Osteoblast (primary cell): ENCODE measurements around the gene C20orf204. TPM values are rescaled to one million over a fixed set of nuclear protein-coding genes. Genes with fewer than 3 reads are reported as not detected.

Experiments used
- DNase-seq: peaks from one replicate; pipeline ENCODE4 v3.0.0; 2011; ENCODE audit warnings: low spot score, mixed read lengths; ENCODE audit not compliant: insufficient read length; ENCODE audit errors: missing footprints
- H2AFZ ChIP-seq: 2 replicates; pipeline ENCODE4 v1.6.0; 2011; ENCODE audit warnings: mild to moderate bottlenecking, low read length
- H3K27ac ChIP-seq: 2 replicates; pipeline ENCODE4 v1.5.1; 2011; ENCODE audit warnings: mild to moderate bottlenecking, low read depth, low read length, moderate library complexity
- H3K27me3 ChIP-seq: 2 replicates; pipeline ENCODE4 v1.6.0; 2012; ENCODE audit warnings: mild to moderate bottlenecking, control low read depth, inconsistent platforms, low read length, moderate library complexity; ENCODE audit not compliant: insufficient read depth
- H3K36me3 ChIP-seq: 2 replicates; pipeline ENCODE4 v1.5.1; 2011; ENCODE audit warnings: mild to moderate bottlenecking, low read length, control low read depth, moderate library complexity; ENCODE audit not compliant: insufficient read depth
- H3K4me1 ChIP-seq: 2 replicates; pipeline ENCODE4 v1.5.1; 2011; ENCODE audit warnings: mild to moderate bottlenecking, low read length, control low read depth, moderate library complexity; ENCODE audit not compliant: insufficient read depth
- H3K4me2 ChIP-seq: 2 replicates; pipeline ENCODE4 v1.6.0; 2011; ENCODE audit warnings: mild to moderate bottlenecking, low read length; ENCODE audit not compliant: insufficient read depth
- H3K4me3 ChIP-seq: fragments of 200-600 bp; sonication (generic); 3 replicates; pipeline ENCODE4 v1.5.1; 2012; ENCODE audit warnings: mild to moderate bottlenecking, low read length, inconsistent platforms; ENCODE audit not compliant: insufficient read depth
- H3K79me2 ChIP-seq: 2 replicates; pipeline ENCODE4 v1.6.0; 2012; ENCODE audit warnings: mild to moderate bottlenecking, low read length, control low read depth, inconsistent platforms; ENCODE audit not compliant: insufficient read depth
- H3K9me3 ChIP-seq: 2 replicates; pipeline ENCODE4 v1.5.1; 2011; ENCODE audit warnings: low read depth, low read length, control low read depth
- H4K20me1 ChIP-seq: 2 replicates; pipeline ENCODE4 v1.6.0; 2012; ENCODE audit warnings: mild to moderate bottlenecking, low read length, control low read depth; ENCODE audit not compliant: insufficient read depth
- total RNA-seq: library from RNA; depleted of rRNA; stranded (reverse); fragments of >200 nt; gene quantifications from 2 replicates; pipeline ENCODE4 v1.2.3, GENCODE V29; 2012
- TF ChIP-seq, protein P1 (sequence below): IDR thresholded peaks from 2 replicates; pipeline ENCODE4 v1.5.1; 2011; ENCODE audit warnings: mild to moderate bottlenecking, low read depth, low read length, moderate library complexity; ENCODE audit errors: extremely low read depth

Gene C20orf204
- total RNA-seq, 1 donor, result 1.1 TPM

DNA sequence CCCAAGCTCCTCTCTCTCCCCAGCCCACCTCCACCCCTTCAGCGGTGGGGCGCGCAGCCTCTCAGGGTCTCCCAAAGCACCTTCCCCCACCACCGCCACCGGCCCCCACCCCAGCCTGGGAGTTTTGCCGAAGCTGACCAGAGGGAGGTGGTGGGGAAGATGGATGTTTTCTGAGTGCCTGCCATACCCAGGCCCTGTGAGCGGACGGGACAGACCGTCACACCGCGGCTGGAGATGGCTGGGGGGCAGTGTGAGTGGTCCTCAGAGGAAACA lies 5.7 kb downstream of the C20orf204 start:
- TF ChIP-seq, protein P1, sequence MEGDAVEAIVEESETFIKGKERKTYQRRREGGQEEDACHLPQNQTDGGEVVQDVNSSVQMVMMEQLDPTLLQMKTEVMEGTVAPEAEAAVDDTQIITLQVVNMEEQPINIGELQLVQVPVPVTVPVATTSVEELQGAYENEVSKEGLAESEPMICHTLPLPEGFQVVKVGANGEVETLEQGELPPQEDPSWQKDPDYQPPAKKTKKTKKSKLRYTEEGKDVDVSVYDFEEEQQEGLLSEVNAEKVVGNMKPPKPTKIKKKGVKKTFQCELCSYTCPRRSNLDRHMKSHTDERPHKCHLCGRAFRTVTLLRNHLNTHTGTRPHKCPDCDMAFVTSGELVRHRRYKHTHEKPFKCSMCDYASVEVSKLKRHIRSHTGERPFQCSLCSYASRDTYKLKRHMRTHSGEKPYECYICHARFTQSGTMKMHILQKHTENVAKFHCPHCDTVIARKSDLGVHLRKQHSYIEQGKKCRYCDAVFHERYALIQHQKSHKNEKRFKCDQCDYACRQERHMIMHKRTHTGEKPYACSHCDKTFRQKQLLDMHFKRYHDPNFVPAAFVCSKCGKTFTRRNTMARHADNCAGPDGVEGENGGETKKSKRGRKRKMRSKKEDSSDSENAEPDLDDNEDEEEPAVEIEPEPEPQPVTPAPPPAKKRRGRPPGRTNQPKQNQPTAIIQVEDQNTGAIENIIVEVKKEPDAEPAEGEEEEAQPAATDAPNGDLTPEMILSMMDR, result no peak
- no peak for DNase-seq
- no peak overlapping the region for H3K27ac ChIP-seq
- no peaks in the 10 kb centered on the region for H3K9me3 ChIP-seq
- H3K79me2 ChIP-seq, result no peaks in the 10 kb centered on the region
- peaks cover 53% of the 10 kb centered on the region for H3K27me3 ChIP-seq
- H3K4me2 ChIP-seq, result no peak overlapping the region
- H3K4me3 ChIP-seq, result no peak overlapping the region
- H3K4me1 ChIP-seq, result no peaks in the 10 kb centered on the region
- peaks cover 1% of the 10 kb centered on the region for H4K20me1 ChIP-seq
- no peak overlapping the region for H2AFZ ChIP-seq
- H3K36me3 ChIP-seq, result no peaks in the 10 kb centered on the region

DNA sequence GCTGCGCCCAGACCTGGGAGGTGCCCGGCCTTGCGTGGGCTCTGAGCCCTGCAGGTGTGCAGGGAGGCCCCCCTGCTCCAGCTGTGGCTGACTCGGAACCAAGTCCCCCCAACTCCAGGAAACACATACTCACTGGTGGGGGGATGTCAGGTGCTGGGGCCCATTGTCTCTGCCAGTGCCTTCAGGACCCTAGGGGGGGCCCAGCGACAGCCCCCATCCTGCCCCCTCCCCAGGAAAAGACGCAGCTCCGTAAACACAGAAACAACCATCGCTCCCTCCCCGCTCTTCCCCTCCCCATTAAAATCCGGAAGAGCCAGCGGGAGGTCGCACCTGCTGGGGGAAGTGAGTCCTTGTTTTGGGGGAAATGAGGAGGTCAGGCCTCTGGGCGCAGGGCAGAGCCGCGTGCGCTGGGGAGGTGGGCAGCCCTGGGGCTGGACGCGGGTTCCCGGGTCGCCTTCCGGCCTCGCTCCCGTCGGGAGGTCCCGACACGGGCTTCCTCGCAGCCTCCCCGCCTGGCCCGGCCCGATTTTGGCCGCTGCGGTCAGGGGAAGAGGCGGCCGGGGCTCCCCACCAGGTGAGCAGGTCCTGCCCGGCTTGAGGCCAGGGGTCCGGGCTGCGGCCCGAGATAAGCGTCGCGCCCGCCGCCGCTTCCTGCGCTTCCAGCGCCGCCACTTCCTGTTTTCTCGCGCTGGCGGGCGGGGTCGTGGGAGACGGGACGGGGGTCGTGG lies 6.2 kb downstream of the C20orf204 start:
- H3K4me3 ChIP-seq, result peak overlapping the region; percentile 53
- peak; percentile 84 for DNase-seq
- no peak overlapping the region for H2AFZ ChIP-seq
- TF ChIP-seq, protein P1, result no peak
- H4K20me1 ChIP-seq, result no peaks in the 10 kb centered on the region
- H3K9me3 ChIP-seq, result no peaks in the 10 kb centered on the region
- no peaks in the 10 kb centered on the region for H3K36me3 ChIP-seq
- no peaks in the 10 kb centered on the region for H3K4me1 ChIP-seq
- no peak overlapping the region for H3K27ac ChIP-seq
- H3K4me2 ChIP-seq, result peak overlapping the region; percentile 57
- H3K79me2 ChIP-seq, result no peaks in the 10 kb centered on the region
- H3K27me3 ChIP-seq, result peaks cover 51% of the 10 kb centered on the region

DNA sequence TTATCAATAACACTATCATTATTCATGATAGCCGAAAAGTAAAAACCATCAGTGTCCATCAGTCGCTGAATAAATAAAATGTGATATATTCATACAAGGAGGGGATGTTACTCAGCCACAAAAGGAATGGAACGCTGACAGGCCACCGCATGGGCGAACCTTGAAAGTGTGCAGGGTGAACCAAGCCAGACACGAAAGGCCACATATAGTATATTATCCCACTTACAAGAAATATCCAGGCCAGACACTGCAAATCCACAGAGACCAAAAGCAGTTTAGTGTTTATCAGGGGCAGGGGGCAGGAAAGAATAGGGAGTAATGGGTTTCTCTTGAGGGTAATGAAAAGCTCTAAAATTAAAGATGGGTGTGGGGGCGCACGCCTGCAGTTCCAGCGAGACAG lies 7.8 kb downstream of the C20orf204 start:
- H3K4me2 ChIP-seq, result no peak overlapping the region
- H3K27ac ChIP-seq, result no peak overlapping the region
- no peak overlapping the region for H3K4me3 ChIP-seq
- no peaks in the 10 kb centered on the region for H4K20me1 ChIP-seq
- H3K36me3 ChIP-seq, result no peaks in the 10 kb centered on the region
- no peaks in the 10 kb centered on the region for H3K4me1 ChIP-seq
- peaks cover 49% of the 10 kb centered on the region for H3K27me3 ChIP-seq
- TF ChIP-seq, protein P1, result no peak
- DNase-seq, result no peak
- H3K79me2 ChIP-seq, result no peaks in the 10 kb centered on the region
- H3K9me3 ChIP-seq, result no peaks in the 10 kb centered on the region
- no peak overlapping the region for H2AFZ ChIP-seq

DNA sequence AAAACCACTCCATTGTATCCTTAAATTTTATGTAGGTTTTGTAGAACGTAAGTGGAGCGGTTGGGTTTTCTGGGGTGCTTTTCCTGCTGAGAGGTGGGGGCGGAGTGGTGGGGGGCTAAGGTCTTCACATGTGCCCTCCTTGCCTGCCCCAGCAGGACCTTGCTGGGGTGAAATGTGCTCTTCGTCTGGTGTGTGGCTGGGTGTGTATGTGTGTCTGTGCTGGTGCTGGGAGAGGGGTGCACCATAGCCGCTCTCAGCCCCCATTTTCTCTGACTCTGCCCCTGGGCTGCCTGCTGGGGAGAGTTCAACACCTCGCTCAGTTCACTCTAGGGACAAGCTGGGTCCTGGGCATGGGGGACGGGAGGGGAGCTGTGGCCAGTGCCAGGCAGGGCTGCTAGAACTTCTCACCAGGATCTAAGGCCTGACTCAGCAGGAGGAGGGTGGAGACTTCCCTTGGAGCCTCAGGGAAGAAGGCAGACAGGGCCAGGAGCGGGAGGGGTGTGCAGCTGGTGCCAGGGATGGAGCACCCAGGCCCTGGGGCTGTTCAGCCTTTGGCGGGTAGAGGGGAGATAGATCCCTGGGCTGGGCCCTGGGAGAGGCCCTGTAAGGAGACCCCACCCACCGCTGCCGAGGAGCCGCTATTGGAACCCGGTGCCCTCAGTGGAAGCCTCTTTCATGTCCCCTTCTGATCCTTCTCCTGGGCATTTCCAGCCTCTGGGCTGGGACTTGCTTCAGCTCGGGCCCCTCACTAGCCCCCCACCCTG lies 8.7 kb downstream of the C20orf204 start:
- H3K36me3 ChIP-seq, result no peaks in the 10 kb centered on the region
- H3K27me3 ChIP-seq, result peaks cover 43% of the 10 kb centered on the region
- no peaks in the 10 kb centered on the region for H3K9me3 ChIP-seq
- TF ChIP-seq, protein P1, result no peak
- H3K4me2 ChIP-seq, result no peak overlapping the region
- no peaks in the 10 kb centered on the region for H3K4me1 ChIP-seq
- peak; percentile 98 for DNase-seq
- H4K20me1 ChIP-seq, result no peaks in the 10 kb centered on the region
- no peak overlapping the region for H2AFZ ChIP-seq
- no peak overlapping the region for H3K4me3 ChIP-seq
- no peak overlapping the region for H3K27ac ChIP-seq
- H3K79me2 ChIP-seq, result no peaks in the 10 kb centered on the region
